Neural progenitor cell (in vitro differentiated cells): ENCODE measurements around the gene CPN2. TPM values are rescaled to one million over a fixed set of nuclear protein-coding genes. Genes with fewer than 3 reads are reported as not detected.

Experiments
- DNase-seq: peaks from one replicate; pipeline ENCODE4 v3.0.0-alpha.2; 2016; ENCODE audit warnings: low spot score
- H2AFZ ChIP-seq: fragments of 200-600 bp; sonication (generic); replicated peaks from 2 replicates; pipeline ENCODE4 v1.6.1; 2016; ENCODE audit warnings: antibody characterized with exemption
- H3F3A ChIP-seq: fragments of 200-600 bp; sonication (generic); 2 replicates; pipeline ENCODE4 v1.6.1; 2016; ENCODE audit warnings: antibody characterized with exemption, low read depth
- H3K27ac ChIP-seq: fragments of 200-600 bp; sonication (generic); 2 replicates; pipeline ENCODE4 v1.5.1; 2016; ENCODE audit warnings: mild to moderate bottlenecking
- H3K27me3 ChIP-seq: fragments of 200-600 bp; sonication (generic); 2 replicates; pipeline ENCODE4 v1.6.1; 2016; ENCODE audit warnings: mild to moderate bottlenecking, moderate library complexity
- H3K36me3 ChIP-seq: fragments of 200-600 bp; sonication (generic); 2 replicates; pipeline ENCODE4 v1.5.1; 2016
- H3K4me1 ChIP-seq: fragments of 200-600 bp; sonication (generic); 2 replicates; pipeline ENCODE4 v1.6.1; 2016; ENCODE audit warnings: mixed run types
- H3K4me2 ChIP-seq: fragments of 200-600 bp; sonication (generic); 2 replicates; pipeline ENCODE4 v1.6.1; 2016
- H3K4me3 ChIP-seq: fragments of 200-600 bp; sonication (generic); 2 replicates; pipeline ENCODE4 v1.5.1; 2016
- H3K79me2 ChIP-seq: fragments of 200-600 bp; sonication (generic); 2 replicates; pipeline ENCODE4 v1.6.1; 2016; ENCODE audit warnings: low read depth
- H3K9ac ChIP-seq: fragments of 200-600 bp; sonication (generic); 2 replicates; pipeline ENCODE4 v1.6.1; 2016
- H3K9me3 ChIP-seq: fragments of 200-600 bp; sonication (generic); 2 replicates; pipeline ENCODE4 v1.5.1; 2016; ENCODE audit warnings: low read depth
- H4K20me1 ChIP-seq: fragments of 200-600 bp; sonication (generic); 2 replicates; pipeline ENCODE4 v1.6.1; 2016; ENCODE audit warnings: low read depth
- H3K27ac Mint-ChIP-seq: 3 replicates; pipeline ENCODE4 v1.8.0; 2021; ENCODE audit warnings: mixed read lengths
- H3K27me3 Mint-ChIP-seq: 2 replicates; pipeline ENCODE4 v1.8.0; 2022; ENCODE audit warnings: low read depth, mild to moderate bottlenecking, inconsistent platforms, moderate library complexity, mixed read lengths; ENCODE audit not compliant: insufficient read depth
- H3K36me3 Mint-ChIP-seq: 3 replicates; pipeline ENCODE4 v1.8.0; 2021; ENCODE audit warnings: mixed read lengths
- H3K4me1 Mint-ChIP-seq: 3 replicates; pipeline ENCODE4 v1.8.0; 2021; ENCODE audit warnings: mixed read lengths
- H3K4me3 Mint-ChIP-seq: 3 replicates; pipeline ENCODE4 v1.8.0; 2021; ENCODE audit warnings: mild to moderate bottlenecking, moderate library complexity, mixed read lengths
- H3K9me3 Mint-ChIP-seq: 3 replicates; pipeline ENCODE4 v1.8.0; 2020; ENCODE audit warnings: mixed read lengths
- CTCF ChIP-seq: fragments of 200-600 bp; sonication (generic); IDR thresholded peaks from 2 replicates; pipeline ENCODE4 v1.5.1; 2017; ENCODE audit warnings: antibody characterized with exemption, mild to moderate bottlenecking
- EZH2 ChIP-seq: fragments of 200-600 bp; sonication (generic); IDR thresholded peaks from 2 replicates; pipeline ENCODE4 v1.6.1; 2017; ENCODE audit warnings: antibody characterized with exemption, mild to moderate bottlenecking, moderate library complexity
- EZH2phosphoT487 ChIP-seq: fragments of 200-600 bp; sonication (generic); IDR thresholded peaks from 2 replicates; pipeline ENCODE4 v1.6.1; 2017; ENCODE audit warnings: antibody characterized with exemption
- total RNA-seq: library from RNA; depleted of rRNA; stranded (reverse); fragments of >200 nt; gene quantifications from 2 replicates; pipeline ENCODE4 v1.2.3, GENCODE V29; 2015; ENCODE audit warnings: low replicate concordance

CPN2 gene
- total RNA-seq, 1 donor from 2014 or later = not detected

GRCh38 chr3:194326192-194326967 is 24.7 kb downstream of the CPN2 start:
- Mint-ChIP-seq H3K4me3 (no peak overlapping the region), H3K27ac (no peak overlapping the region), H3K9me3 (peaks cover 2% of the 10 kb centered on the region), H3K36me3 (no peaks in the 10 kb centered on the region), H3K27me3 (peaks cover 21% of the 10 kb centered on the region), H3K4me1 (no peaks in the 10 kb centered on the region)
- Histone ChIP-seq H3K9me3 (no peaks in the 10 kb centered on the region), H3F3A (peaks cover 50% of the 10 kb centered on the region), H3K4me2 (no peak overlapping the region), H3K4me3 (no peak overlapping the region), H3K27ac (no peak overlapping the region), H3K4me1 (no peaks in the 10 kb centered on the region), H3K9ac (no peak overlapping the region), H3K27me3 (no peaks in the 10 kb centered on the region), H3K79me2 (no peaks in the 10 kb centered on the region), H2AFZ (no peak overlapping the region), H3K36me3 (no peaks in the 10 kb centered on the region), H4K20me1 (no peaks in the 10 kb centered on the region)
- peak; percentile 44 for DNase-seq
- TF ChIP-seq CTCF (no peak), EZH2 (no peak), EZH2phosphoT487 (no peak)

GRCh38 chr3:194325424-194326153 is 25.5 kb downstream of the CPN2 start:
- H3K4me3 ChIP-seq = no peak overlapping the region
- Mint-ChIP-seq H3K4me3 (no peak overlapping the region), H3K9me3 (peaks cover 2% of the 10 kb centered on the region), H3K27ac (no peak overlapping the region), H3K4me1 (no peaks in the 10 kb centered on the region), H3K36me3 (no peaks in the 10 kb centered on the region), H3K27me3 (peaks cover 14% of the 10 kb centered on the region)
- H3F3A ChIP-seq = peaks cover 50% of the 10 kb centered on the region
- H3K9me3 ChIP-seq = no peaks in the 10 kb centered on the region
- H3K79me2 ChIP-seq = no peaks in the 10 kb centered on the region
- no peaks in the 10 kb centered on the region for H3K36me3 ChIP-seq
- TF ChIP-seq EZH2phosphoT487 (no peak), CTCF (no peak), EZH2 (no peak)
- H3K4me1 ChIP-seq = no peaks in the 10 kb centered on the region
- H3K27ac ChIP-seq = no peak overlapping the region
- H2AFZ ChIP-seq = no peak overlapping the region
- no peaks in the 10 kb centered on the region for H3K27me3 ChIP-seq
- no peaks in the 10 kb centered on the region for H4K20me1 ChIP-seq
- H3K4me2 ChIP-seq = no peak overlapping the region
- H3K9ac ChIP-seq = no peak overlapping the region
- no peak for DNase-seq

GRCh38 chr3:194324823-194325327 is 26.3 kb downstream of the CPN2 start:
- H3K9ac ChIP-seq = no peak overlapping the region
- no peak overlapping the region for H3K4me3 Mint-ChIP-seq

More at GRCh38 chr3:194324823-194325327, 26.3 kb downstream of the CPN2 start:
- Histone ChIP-seq H2AFZ (no peak overlapping the region), H3F3A (peaks cover 50% of the 10 kb centered on the region), H3K4me2 (no peak overlapping the region), H3K4me1 (no peaks in the 10 kb centered on the region), H3K4me3 (no peak overlapping the region), H3K27me3 (no peaks in the 10 kb centered on the region), H3K9me3 (no peaks in the 10 kb centered on the region), H3K27ac (no peak overlapping the region), H4K20me1 (no peaks in the 10 kb centered on the region), H3K36me3 (no peaks in the 10 kb centered on the region), H3K79me2 (no peaks in the 10 kb centered on the region)
- Mint-ChIP-seq H3K27me3 (peaks cover 7% of the 10 kb centered on the region), H3K27ac (no peak overlapping the region), H3K9me3 (peaks cover 4% of the 10 kb centered on the region), H3K4me1 (no peaks in the 10 kb centered on the region), H3K36me3 (no peaks in the 10 kb centered on the region)
- no peak for DNase-seq
- no peak for TF ChIP-seq EZH2
